HG03558 (cell line): ENCODE results near the gene SRP14.

Experiments used
- ATAC-seq: cut with Tn5 transposase; IDR thresholded peaks from one replicate; pipeline ENCODE4 v1.9.1; 2021; ENCODE audit warnings: moderate number of reproducible peaks; ENCODE audit not compliant: unreplicated experiment; ENCODE audit errors: extremely low read depth

The SRP14 gene

DNA sequence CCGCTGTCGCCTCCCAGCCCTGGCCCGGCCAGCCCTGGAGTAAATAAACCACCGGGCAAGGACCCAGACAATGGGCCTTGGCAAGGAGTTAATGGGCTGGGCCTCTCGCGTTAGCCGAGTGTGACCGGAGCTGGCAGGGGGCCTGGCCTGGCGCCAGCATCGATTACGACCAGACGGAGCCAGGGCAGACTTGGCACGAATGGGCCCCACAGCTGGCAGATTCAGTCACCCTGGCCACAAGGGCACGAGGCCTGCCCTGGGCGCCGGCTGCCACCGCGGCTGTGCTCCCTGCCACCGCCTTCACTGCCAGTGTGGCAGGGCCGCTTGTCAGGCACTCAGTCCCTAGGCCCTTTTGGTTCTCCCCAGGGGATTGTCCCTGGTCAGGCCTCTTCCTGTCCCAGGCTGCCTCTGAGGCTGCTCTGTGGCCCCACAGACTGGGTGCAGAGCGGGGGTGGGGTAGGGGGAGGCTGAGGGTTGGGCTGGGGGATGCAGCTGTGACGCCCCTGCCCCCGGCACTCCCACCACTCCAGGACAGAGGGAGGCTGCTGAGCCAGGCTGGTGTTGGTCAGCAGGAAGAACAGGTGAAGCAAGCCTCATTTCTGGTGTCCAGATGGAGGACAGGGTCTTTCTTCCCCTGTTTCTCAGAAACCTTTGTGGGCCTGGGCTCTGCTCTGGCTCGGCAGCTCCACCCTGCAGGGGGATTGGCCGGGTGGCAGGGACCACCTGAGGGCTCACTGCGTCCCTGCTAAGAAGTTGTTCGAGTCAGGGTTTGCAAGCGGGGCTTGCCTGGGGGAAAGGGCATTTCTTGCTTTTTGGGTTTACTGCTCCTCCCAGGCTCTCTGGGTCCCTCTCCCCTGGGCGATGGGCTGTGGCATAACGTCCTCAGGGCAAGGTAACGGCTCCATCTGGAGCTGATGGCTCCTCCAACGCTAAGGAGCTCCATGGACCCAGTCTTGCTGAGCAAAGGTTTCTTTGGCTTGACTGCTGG lies 30.5 kb upstream of the SRP14 start:
- no peak for ATAC-seq

DNA sequence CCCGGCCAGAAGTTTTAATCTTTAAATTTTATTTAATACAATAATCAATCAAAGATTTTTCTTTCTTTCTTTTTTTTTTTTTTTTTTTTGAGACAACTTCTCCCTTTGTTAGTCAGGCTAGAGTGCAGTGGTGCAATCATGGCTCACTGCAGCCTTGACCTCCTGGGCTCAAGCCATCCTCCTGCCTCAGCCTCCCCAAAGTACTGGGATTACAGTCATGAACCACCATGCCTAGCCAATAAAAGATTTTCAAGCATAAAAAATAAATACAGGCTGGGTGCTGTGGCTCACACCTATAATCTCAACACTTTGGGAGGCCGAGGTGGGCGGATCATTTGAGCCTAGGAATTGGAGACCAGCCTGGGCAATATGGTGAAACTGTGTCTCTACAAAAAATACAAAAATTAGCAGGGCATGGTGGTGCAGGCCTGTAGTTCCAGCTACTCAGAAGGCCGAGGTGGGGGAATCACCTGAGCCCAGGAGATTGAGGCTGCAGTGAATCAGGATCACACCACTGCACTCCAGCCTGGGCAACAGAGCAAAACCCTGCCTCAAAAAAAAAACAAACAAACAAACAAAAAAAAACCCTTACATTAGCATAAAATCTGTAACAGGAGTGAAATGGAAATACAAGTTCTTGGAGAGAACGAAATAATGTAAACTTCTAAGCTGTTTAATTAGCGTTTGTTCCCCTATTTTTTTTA lies 29.1 kb upstream of the SRP14 start:
- ATAC-seq: no peak

DNA sequence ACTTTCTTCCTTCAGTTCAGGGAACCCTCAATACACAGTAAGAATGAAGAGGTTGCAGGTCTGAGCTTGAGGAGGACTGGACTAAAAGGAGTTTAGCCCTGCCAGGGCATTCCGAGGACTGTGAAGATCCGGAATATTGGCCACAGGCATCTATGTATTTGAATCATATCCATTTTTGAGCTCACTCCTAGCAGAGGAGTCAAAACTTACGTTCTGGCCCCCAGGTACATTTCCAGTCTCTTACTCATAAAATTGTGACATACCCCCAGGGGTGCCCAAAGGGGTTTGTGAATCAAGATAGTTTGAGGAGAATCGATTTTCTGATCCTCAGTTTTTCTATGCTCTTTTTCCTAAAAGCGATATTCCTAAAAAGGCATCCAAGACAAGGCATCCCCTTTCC lies 27.6 kb upstream of the SRP14 start:
- ATAC-seq: no peak

DNA sequence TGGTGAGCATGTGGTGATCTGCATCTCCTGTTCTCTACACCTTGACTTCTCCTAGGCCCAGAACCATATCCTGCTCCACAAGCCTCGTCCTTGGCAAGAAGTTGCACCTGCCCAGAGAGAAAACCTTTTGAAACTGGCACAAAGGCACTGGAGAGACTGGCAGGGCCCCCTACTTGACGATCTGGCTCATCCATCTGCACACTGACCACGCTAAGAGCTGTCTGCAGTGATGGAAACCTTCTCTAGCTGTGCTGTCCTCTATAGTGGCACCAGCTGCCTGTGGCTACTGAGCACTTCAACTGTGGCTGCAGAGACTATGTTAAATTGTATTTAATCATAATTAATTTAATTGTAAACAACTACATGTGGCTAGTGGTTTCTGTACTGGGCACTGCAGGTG lies 26.2 kb upstream of the SRP14 start:
- ATAC-seq: no peak

DNA sequence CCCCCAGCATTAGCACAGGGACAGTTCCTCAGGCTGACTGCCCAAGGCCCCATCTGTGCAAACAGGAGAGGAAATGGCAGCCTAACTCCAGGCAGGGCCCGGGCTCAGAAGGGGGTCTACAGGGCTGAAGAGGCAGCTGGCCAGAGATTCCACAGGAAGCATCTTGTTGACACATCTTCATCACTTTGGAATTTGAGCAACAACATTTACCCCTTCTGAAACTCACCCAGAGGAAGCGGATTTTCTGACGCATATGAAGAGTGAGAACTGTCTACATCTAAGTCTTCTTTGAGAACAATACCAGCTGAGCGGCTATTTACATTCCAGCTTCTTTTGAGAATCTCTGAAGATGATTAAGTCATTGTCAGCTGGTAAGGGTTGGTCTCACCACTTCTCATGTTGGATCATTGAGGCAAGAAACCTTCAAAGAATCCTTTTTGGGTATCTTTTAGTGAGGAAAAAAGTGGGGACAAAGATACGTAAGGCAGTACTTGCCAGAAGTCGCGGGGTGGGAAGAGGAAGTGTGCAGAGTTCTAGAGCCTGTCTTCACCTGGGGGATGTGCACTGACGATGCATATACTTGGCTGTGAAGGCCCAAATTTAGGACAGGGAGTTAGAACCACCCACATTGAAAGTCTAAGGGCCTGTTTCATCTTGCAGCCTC lies 25.4 kb upstream of the SRP14 start:
- no peak for ATAC-seq

DNA sequence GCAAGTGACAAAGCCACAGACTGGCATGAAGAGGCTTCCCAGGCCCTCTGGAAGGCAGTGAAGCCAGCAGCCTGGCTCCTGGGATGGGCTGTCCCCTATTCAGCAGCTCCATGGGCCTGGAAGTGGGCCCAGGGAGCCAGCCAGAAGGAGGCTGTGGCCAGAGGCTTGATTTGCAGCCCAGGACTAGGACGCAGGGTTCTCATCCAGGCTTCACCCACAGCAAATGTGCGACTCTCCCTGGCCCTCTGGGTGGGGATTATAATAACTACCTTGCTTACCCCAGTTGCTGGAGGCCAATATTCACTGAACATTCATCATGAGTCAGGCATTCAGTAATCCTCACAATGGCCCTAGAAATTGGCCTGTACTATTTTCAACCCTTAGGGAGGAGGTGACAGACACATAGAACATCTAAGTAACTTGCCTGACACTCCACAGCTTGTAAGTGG lies 24.6 kb upstream of the SRP14 start:
- no peak for ATAC-seq

DNA sequence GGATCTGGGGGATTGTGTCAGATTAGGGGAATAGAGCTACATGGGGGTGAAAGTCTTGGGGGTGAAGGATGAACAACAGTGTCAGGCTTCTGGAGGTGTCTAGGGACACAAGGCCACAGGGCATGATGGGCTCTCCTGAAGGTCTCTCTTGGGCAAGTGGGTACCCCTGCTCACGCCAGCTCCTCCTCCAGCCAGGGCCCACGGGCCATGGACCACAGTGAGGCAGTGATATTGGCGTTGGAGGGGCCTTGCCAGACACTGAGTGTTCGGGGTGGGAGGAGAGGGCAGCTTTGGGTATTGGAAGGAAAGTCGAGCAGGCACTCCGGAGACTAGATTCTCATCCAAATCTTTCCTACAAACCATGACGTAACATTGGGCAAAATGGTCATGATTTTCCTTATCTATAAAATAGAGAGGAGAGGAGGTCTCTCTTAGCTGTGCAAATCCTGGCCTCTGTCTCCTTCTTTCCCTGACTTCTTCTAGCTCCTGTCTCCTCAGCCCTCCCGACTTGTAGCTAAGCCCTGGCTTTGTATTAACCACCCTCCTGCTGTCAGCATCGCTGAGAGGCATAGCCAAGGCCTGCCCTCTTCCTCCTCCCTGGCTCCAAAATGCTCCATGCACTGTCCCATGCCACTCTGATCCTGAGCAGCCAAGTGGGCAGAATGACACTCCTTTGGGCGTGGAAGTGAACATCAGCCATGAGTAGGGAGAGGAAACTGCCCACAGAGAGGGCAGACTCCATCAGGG lies 24.0 kb upstream of the SRP14 start:
- no peak for ATAC-seq

DNA sequence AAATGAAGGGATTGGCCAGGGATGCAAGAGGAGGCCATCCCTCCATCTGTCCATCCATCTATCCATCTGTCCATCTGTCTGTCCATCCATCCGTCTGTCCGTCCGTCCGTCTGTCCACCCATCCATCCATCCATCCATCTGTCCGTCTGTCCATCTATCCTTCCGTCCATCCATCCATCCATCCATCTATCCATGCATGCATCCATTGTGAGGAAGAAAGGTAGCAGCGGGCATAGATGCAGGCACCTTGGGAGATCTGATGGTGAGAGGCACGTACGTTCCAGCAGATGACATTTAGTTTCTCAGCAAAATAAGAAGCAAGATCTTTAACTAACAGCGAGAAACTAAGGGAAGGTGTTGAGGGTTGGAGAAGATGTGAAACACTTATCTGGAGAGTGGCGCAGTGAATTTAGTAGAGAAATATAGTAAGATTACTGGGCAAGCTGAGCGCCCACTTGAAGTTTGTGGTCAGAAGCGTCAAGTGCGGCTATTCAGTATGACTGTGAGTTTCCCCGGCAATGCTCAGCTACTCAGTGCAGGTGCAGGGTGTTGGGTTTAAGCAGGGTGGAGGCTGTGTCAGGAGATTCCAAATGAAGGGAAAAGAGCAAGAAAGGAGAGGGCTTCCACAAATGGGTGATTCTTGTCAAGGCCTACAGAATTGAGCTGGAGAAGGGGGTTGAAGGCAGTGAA lies 22.4 kb upstream of the SRP14 start:
- ATAC-seq: peak; percentile 40

DNA sequence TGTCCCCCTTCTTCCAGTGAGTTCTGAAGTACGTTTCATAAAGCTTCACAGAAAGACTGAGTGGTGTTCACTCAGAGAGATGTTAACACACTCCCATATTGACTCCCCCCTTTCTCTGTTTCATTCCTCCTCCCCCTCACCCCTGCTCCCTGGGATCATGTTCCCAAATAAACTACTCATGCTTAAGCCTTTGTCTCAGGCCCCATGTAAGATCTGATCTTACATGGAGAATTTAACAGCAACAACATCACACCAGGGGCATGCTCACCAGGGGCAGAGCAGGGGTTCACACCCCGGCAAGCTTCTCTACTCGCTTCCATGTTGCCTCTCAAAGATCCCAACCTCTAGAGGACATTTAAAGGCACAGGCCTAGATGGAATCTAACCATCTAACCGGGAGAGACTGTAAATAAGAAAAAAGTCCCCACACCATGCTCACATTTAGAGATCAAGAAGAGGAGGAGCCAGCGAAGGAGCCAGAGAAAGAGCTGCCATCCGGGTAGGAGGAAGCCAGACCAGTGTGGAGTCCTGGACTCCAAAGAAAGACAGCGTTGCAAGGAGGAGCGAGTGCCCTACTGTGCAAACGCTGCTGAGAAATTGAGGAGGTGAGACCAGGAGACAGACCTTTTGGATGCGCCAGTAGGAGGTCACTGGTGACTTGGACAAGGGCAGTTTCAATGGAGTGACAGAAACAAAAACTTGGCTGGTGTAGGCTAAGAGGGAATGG lies 21.4 kb upstream of the SRP14 start:
- no peak for ATAC-seq

DNA sequence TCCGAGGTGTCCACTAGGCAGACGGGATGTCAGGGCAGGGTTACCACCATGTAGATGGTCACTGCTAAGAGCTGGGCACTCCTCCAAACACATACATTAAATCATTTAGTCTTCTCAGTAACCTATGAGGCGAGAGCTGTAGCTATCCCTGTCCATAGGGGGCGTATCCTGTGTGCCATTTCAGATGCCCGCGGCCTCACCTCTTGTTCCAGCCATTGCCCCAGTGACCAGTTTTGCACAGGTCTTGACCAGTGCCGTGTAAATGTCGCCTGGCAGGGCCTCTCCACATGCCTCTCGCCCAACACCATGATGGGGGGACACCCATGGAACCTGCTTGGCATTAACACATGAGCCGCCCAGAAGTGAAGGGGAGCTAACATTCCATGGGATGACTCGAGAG lies 20.8 kb upstream of the SRP14 start:
- no peak for ATAC-seq

DNA sequence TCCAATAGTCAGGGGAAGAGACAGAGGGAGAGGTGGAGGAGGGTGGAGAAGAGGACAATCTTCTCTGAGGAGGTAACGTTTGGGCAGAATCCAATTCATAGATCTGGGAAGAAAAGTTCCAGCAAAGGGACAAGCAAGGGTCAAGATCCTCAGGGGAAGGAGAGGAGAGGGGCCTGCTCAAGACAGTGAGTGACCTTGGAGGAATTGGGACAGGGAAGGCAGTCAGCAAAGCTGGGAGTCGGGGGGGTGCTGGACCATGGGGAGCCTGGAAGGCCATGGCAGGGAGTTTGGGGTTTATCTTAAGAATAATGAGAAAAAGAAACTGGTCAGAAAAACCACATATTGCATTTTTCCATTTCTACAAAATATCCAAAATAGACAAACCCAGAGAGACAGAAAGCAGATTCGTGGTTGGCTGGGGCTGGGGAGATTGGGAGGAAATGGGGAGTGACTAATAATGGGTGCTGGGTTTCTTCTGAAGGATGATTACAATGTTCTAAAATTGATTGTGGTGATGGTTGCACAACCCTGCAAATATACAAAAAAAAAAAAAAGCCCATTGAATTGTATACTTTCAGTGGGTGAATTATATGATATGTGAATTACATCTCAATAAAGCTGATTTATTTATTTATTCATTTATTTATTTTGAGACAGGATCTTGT lies 19.6 kb upstream of the SRP14 start:
- no peak for ATAC-seq

DNA sequence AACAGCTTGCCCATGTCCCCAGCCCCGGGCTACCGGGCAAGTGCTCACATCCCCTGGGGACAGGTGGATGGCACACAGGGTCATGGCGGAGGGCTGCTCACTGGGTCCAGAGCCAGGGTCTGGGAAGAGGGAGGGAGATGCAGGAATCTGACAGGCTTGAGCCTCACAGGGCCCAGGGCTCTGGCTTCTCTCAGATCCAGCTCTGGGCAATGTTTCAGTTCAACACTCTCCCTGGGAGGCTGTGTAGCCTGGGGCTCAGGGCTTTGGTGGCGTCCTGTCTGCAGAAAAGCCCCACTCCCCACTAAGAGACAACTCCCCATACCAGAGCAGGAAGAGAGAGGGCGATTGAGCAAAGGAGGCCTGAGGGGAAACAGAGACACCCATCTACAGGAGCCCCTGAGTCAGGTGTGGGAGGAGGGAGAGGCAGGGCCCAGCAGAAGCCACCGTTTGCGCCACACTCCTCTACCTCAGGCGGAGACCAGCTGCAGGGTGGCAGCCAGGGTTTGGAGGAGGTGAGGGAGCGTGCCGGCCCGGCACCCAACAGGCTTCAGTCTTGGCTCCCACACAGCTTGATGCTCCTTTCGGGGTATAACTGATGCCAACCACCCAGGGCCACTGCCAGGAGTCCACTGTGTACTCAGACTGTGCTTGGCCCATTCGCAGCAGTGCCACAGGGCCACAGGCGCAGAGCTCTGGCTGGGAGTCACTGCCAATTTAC lies 16.8 kb upstream of the SRP14 start:
- ATAC-seq: no peak

DNA sequence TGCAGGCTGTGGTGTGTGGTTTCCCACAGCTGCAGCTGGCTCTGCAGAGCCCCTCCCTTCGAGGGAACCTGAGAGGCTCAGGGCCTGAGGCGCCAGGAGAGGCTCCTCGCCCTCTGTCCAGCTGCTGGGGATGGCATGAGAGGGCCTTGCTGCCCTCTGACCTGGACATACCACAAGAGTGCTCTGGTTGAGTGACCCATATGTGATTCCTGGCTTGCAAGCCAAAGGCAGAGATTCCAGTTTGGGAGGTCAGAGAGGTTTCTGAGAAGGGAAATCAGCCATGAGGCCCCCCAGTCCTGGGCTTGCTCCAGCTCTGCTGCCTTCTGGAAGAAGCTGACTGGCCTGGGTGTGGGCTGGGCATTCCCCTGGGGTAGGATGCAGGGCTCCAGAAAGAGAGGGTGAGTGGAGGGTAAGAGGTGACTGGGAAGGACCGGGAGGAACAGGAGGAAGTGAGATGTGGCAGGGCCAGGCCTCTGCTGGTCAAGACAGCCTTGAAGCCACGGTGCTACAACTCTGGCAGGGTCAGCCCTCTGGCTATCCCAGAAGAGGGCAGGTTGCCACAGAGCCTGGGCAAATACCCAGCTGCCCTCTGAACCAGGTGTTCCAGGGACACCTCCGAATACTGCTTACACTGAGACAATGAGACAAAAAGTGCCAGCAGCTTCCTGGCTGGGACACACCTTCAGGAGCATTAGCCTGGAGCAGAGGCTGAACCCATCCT lies 16.0 kb upstream of the SRP14 start:
- ATAC-seq: peak; percentile 45

DNA sequence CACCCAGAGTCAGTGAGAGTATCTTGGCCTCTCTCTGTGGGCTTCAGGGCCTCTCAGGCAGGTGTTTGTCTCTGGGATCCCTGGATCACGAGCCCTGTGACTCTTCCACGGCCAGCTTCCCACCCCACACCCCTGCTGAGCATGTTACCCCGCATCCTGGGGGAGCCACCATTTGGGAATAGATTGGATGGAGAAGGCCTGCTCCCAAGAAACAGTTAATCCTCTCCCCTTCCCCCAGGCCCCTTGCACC lies 15.5 kb upstream of the SRP14 start:
- ATAC-seq: peak; percentile 14

DNA sequence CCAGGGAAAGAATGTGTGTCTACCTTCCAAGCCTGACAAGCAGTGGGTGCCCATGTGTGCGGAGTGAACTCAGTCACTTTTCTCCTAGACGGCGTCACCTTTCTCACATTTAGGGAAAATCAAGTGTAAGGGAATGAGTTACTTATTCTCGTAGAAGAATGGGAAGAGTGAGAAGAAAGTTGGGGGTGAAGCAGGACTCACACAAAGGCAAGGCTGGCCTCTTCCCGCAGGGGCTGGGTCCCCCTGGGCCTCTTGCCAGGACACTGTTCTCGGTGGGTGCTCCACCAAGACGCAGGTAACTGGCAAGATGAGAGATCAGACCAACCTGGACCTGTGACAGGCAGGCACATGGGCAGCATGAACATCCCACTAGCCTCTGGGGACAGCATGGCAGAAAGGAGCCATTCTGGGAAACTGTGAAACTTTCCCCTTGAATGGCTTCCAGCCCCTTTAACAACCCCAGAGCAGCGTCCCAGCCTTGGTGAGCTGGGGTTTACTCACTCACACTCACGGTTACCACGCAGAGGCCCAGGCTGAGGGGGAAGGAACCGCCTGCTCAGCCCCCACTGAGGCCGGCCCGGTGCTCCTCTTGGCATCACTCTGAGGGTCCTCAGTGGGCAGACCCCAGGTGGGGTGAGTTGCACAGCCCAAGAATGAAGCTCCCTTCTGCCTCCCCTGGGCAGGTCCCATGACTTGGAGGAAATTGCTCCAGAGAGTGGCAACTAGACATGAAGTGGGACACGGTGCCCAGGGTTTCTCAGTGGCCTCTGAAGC lies 15.0 kb upstream of the SRP14 start:
- ATAC-seq: no peak

DNA sequence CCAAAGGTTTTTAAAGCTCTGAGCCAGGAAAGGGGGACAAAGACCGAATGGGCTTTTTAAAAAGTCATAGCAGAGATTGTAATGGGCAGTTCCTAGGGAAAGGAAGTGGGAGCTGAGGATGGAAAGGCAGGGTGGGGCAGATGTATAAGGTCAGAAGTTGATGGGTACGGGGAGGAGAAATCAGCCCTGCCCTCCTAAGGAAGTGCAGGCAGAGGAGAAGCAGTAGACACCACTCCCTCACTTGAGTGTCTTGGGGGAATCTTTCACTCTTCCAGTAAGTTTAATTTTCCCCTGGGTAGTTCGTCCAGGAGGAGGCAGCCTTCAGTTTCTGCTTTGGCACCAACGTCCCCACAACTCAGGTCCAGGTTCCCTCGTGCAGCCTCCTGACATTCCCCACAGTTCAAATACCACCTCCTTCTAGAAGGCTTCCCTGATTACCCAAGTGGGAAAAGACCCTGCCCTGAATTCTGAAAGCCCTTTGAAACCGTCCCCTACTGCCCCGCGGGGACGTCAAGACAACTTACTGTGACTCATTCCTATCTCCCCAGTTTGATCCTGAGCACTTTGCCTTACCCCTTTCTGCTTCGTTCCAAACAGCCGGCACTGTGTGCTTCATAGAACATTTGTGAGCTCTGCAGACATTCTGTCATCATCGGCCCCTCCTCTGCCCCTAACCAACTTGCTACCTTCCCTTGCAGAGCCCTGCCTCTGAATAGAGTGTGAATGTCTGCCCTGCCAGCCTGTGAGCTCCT lies 14.3 kb upstream of the SRP14 start:
- no peak for ATAC-seq
